NCI-H226 (cell line): ENCODE data around the gene RNFT1.
"Not testable (repeated sequence)": the region's sequence is repeated elsewhere in the genome, so short reads cannot be mapped to it uniquely, and the experiment has no call there.

Experiments used
- DNase-seq: peaks from one replicate; pipeline ENCODE4 v3.0.0-alpha.2; 2015

The RNFT1 gene

DNA sequence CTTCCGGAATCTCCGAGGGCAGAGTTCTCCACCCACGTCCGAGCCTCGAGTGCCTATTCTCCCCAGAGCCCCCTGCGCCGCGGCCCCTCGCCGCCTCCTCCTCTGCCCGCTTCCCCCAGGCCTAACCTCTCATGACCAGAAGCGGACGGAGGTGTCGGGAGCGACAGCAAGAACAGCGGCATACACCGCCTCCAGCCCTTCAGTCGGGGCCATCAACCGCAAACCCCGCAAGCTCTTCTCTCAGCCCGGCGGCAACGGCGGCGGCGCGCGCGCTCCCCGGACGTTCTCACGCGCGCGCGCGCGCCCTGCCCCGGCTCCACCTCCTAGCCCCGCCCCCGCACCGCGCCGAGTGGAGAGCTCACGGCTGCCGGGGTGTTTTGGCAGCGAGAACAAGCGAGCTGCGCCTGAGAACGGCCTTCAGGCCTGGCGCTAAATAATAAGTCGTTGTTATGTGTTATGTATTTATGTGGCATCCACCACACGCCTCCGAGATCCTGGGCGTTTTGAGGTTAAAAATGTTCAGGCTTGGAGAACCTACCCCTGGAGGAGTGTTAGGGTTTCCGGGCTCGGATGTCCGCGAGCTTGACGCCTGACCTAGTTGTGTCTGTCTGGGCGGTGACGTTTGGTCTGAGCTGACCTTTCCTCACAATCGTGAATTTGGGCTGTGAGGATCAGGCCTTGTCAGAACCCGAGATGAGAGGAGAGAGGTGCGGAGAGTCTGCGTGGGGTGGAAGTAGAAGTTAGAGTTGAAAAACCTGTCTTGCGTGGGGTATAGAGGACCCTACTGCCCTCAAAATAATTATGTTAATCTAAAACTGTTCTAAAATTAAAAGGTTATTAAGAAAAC is at the start of gene RNFT1:
RNFT1 (minus strand) TSS at position 259 of the 847 bp plus-strand sequence; CDS start at position 182, 77 bp downstream.
- DNase-seq = peak; percentile 72

- not testable (repeated sequence) for DNase-seq
These were observed 44.8 kb upstream of the RNFT1 start for GRCh38 chr17:60009326-60009725.

DNA sequence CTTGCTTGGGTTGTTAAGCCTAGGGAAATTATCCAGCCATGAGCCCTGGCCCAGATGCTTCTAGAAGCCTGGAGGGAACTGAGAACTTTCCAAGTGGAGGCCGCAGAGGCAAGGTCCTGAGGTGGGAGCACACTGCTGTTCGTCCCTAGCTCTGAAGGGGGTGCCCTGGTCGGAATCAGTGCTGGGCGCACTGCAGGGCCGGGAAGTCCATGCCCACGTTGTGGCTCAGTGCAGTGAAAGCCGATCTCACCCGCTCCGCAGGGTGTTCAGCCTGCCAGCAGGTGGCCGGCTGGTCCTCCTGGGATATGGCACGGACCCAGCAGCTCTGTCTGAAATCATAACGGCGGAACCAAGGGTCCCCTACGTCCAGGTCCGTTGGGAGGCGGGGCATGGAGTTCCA is 43.8 kb upstream of the RNFT1 start:
- DNase-seq = not testable (repeated sequence)

DNA sequence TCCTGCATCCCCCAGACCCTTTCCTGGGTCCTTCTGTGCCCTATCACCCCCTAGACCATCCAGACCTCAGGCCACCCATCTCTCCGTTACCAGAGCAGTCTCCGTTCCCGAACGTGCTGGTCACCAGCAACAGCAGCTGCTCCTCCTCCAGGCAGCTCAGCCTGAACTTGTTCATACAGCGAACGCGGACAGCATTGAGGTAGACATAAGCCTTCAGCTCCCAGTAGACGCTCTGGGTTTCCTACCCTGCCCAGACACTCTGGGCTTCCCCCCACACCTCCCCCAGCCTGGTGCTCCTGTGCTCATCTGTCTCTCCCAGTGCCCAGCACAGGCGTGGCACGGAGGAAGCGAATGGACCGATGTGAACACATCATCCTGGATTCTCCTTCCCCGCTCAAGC is 41.6 kb upstream of the RNFT1 start:
- no peak for DNase-seq

DNA sequence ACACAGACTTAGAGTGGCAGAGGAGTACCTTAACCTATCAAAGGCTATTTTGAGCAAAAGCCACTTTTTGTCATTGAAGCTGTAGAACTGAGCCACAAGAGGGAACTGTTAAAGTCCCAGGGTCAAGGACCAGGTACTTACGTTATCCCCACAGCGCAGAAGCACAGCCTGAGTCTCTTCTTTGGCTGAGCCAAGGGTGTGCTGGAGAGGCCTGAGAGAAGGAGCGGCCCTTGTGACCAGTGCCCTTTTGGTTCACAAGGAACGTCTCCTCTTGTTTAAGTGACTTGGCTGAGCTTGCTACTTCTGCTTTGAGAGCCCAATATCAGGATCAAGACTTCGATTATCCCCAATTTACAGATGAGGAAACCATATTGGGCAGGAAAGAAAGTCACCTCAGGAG is 40.0 kb upstream of the RNFT1 start:
- DNase-seq = not testable (repeated sequence)

DNA sequence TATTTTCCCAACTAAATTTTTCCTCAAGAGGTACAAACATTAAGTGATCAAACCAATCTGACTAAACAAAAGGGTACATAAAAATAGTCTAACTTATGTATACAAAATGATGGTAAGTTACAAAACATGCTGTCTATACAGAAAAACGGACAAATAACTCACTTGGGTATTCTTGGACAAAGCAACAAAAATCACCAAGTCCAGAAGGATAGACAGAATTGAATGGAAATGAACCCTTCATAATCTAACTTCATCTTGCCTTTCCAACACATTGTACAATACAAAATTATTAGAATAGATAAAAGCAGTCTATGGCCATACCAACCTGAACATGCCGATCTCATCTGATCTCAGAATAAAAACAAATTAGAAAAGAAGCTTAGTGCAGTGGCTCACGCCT is 37.9 kb upstream of the RNFT1 start:
- not testable (repeated sequence) for DNase-seq

DNA sequence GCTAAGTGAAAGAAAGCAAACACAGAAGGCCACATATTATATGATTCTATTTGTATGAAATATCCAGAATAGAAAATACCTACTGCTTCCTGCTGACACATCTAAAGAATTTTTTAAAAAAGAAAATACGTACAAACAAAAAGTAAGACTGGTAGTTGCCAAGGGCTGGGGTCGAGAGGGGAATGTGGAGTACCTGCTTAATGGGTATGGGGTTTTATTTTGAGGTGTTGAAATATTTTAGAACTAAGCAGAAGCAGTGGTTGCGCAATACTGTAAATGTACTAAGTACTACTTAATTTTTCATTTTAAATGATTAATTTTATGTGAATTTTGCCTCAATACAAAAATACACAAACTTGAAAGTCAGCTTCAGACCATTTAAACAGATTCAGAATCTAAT is 32.1 kb upstream of the RNFT1 start:
- DNase-seq = not testable (repeated sequence)

DNA sequence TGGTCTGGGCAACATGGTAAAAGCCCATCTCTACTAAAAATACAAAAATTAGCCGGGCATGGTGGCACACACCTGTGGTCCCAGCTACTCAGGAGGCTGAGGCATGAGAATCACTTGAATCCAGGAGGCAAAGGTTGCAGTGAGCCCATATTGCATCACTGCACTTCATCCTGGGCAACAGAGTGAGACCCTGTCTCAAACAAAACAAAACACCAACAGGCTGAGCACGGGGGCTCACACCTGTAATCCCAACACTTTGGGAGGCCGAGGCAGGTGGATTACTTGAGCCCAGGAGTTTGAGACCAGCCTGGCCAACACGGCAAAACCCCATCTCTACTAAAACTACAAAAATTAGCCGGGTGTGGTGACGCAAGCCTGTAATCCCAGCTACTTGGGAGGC is 10.6 kb upstream of the RNFT1 start:
- DNase-seq = not testable (repeated sequence)

GRCh38 chr17:59973483-59973882 is 8.9 kb upstream of the RNFT1 start:
- DNase-seq = not testable (repeated sequence)

- peak; percentile 32 for DNase-seq
These were observed 8.2 kb upstream of the RNFT1 start for GRCh38 chr17:59972778-59973177.

DNA sequence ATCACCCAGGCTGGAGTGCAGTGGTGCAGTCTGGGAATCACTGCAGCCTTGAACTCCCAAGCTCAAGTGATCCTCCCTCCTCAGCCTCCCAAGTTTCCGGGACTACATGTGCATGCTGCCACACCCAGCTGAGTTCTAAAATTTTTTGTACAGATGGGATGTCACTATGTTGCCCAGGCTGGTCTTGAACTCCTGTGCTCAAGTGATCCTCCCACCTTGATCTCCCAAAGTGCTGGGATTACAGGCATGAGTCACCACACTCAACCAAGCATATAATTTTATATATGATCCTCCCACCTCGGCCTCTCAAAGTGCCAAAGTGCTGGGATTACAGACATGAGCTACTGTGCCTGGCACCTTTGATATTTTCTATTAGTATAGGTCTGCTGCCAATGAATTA is 7.2 kb upstream of the RNFT1 start:
- DNase-seq = not testable (repeated sequence)

GRCh38 chr17:59963738-59964481 is 630 bp downstream of the RNFT1 start:
- peak; percentile 1 for DNase-seq

DNA sequence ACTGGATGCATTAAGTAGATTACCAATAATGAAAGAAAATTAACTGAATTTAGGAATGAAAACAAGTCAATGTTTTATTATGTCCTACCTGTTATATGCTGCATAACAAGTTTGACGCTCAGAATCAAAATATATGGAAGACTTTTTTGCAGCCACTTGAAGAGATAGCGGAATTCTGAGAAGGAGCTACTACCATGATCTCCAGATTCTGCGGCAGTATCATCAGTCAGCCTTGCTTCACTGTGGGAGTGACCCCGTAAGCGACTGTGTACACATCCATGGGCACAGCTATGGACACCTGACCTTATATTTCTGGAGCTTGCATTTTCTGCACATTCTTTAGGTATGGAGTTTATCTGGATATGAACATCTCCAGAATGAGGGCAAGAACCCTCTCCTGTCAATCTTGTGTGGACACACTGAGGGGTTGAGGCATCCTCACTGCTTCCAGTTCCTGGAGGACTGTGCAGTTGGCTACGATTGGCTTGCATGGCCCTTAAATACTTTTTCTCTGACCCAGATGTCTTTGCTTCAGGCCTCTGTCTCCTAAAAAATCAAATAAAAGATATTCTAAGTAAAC is 1.7 kb downstream of the RNFT1 start:
- no peak for DNase-seq

DNA sequence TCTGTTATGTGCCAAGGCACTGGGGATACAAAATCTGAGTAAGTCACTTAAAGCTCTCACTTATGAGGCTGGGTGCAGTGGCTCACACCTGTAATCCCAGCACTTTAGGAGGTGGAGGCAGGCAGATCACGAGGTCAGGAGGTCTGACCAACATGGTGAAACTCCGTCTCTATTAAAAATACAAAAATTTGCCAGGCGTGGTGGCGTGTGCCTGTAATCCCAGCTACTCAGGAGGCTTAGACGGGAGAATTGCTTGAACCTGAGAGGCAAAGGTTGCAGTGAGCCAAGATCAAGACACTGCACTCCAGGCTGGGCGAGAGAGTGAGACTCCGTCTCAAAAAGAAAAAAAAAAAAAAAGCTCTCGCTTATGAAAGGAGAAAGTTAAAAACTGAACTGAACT is 5.0 kb downstream of the RNFT1 start:
- not testable (repeated sequence) for DNase-seq

DNA sequence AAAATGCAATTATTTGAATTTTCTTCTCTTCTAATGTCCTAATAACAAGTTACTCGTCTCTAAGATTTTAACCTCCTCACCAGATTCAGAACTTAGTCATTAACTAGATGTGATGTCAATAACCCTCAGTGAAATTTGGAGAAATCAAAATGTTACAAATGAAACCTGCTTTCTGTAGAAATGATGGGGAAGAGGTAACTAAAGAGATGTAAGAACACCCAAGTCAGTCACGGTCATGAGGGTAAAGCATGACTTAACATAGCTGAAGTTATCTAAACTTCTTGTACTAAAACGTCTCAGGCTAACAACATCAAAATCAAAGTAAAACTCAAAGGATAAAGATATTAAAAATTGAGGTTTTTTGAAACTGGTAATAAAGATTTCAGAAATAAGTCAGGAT is 9.7 kb downstream of the RNFT1 start:
- no peak for DNase-seq

- no peak for DNase-seq
These were observed 14.5 kb downstream of the RNFT1 start for GRCh38 chr17:59950049-59950448.

DNA sequence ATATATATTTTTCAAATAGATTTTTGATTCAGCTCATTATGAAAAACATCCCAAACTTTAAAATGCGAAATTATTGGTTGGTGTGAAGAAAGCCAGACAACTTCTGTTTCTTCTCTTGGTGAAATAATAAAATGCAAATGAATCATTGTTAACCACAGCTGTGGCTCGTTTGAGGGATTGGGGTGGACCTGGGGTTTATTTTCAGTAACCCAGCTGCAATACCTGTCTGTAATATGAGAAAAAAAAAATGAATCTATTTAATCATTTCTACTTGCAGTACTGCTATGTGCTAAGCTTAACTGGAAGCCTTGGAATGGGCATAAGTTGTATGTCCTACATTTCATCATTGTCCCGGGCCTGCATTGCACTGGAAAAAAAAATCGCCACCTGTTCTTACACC is 17.2 kb downstream of the RNFT1 start:
- DNase-seq = not testable (repeated sequence)

GRCh38 chr17:59946433-59946832 is 18.1 kb downstream of the RNFT1 start:
- DNase-seq = not testable (repeated sequence)

- DNase-seq = no peak
These were observed 23.4 kb downstream of the RNFT1 start for GRCh38 chr17:59941131-59941530.

DNA sequence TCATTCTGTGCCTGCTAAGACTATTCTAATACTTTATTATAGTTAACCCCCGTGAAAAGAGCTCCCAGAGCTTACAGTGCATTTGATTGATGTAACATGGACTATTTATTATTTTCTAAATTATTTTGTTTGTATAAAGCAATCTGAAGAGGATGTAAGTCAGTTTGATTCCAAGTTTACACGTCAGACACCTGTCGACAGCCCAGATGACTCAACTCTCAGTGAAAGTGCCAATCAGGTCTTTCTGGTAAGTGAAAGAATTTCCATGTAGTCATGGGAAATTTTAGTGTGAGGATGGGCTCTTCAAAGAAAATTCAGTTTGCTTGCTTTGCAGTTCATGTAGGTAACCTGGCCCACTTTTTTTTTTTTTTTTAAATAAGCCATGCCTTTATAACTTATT is 23.8 kb downstream of the RNFT1 start:
- peak; percentile 28 for DNase-seq

- DNase-seq = not testable (repeated sequence)
These were observed 31.2 kb downstream of the RNFT1 start for GRCh38 chr17:59933317-59933716.

DNA sequence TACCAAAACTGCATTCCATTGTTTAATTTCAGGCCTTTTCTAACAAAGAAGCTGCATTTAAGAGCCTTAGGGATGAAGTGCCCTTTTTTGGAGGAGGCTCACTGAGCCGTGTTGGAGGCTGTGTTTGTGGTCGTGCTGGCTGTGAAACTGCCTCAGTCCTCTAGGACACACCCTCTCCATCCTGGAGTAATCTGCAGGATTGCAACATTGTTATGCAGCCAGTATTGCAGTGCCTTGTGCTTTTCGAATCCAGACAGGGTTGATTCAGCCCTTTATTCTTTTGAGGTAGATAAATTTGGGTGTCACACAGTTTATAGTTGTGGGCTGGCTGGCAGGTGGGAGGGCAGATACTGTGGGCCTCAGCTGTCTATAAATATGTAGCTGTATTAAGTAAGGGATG is 33.8 kb downstream of the RNFT1 start:
- DNase-seq = peak; percentile 71

DNA sequence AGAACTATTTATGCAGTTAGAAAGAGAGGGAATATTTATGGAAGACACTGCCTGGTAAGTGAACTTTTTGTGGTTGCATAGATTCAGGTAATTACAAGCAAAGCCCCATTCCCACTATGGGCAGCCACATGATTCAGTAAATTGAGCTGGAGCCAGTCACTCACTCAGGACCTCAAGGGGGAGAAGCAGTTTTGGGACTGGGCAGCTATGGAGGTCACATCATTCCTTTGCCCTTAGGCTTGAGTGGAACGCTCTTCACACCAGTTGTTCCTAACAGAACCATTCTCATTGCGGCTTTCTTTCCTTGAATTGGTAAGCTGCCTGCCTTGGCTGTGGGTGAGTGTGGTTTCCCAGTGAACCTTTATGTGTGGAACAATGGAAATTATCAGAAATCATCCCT is 34.4 kb downstream of the RNFT1 start:
- DNase-seq = not testable (repeated sequence)

- not testable (repeated sequence) for DNase-seq
These were observed 43.9 kb downstream of the RNFT1 start for GRCh38 chr17:59920637-59921036.
